ENCODE measurements around the gene CCDC74A. TPM values are rescaled to one million over a fixed set of nuclear protein-coding genes. Genes with fewer than 3 reads are reported as not detected.
"Not testable (repeated sequence)": the region's sequence is repeated elsewhere in the genome, so short reads cannot be mapped to it uniquely, and the experiment has no call there.

CCDC74A gene
- total RNA-seq, 1 donor from 2014 or later: 4.5 TPM

GRCh38 chr2:131521961-131522781 is 5.5 kb upstream of the CCDC74A start:
- FAIRE-seq (no peak), DNase-seq (ENCODE audit: low spot score in 2 of 2) (no peak)

- FAIRE-seq: not testable (repeated sequence)
These were observed 2.4 kb upstream of the CCDC74A start for GRCh38 chr2:131525256-131525655.

GRCh38 chr2:131528981-131529863 is 1.5 kb downstream of the CCDC74A start:
- not testable (repeated sequence) for DNase-seq (ENCODE audit: low spot score in 2 of 2); FAIRE-seq

More at GRCh38 chr2:131525256-131525655, 2.4 kb upstream of the CCDC74A start:
- not testable (repeated sequence) for DNase-seq (ENCODE audit: low spot score in 2 of 2)

- FAIRE-seq: not testable (repeated sequence)
These were observed 2.3 kb downstream of the CCDC74A start for GRCh38 chr2:131529864-131530445.

GRCh38 chr2:131530626-131531344 is 3.1 kb downstream of the CCDC74A start:
- not testable (repeated sequence) for FAIRE-seq

More at GRCh38 chr2:131529864-131530445, 2.3 kb downstream of the CCDC74A start:
- DNase-seq (ENCODE audit: low spot score in 2 of 2): not testable (repeated sequence)

GRCh38 chr2:131531547-131532185 is 4.0 kb downstream of the CCDC74A start:
- not testable (repeated sequence) for FAIRE-seq; DNase-seq (ENCODE audit: low spot score in 2 of 2)

More at GRCh38 chr2:131530626-131531344, 3.1 kb downstream of the CCDC74A start:
- not testable (repeated sequence) for DNase-seq (ENCODE audit: low spot score in 2 of 2)

GRCh38 chr2:131532723-131533608 is 5.3 kb downstream of the CCDC74A start:
- not testable (repeated sequence) for DNase-seq (ENCODE audit: low spot score in 2 of 2); FAIRE-seq

GRCh38 chr2:131533609-131534316 is 6.1 kb downstream of the CCDC74A start:
- not testable (repeated sequence) for DNase-seq (ENCODE audit: low spot score in 2 of 2)

GRCh38 chr2:131534317-131534672 is 6.6 kb downstream of the CCDC74A start:
- not testable (repeated sequence) for FAIRE-seq

More at GRCh38 chr2:131533609-131534316, 6.1 kb downstream of the CCDC74A start:
- not testable (repeated sequence) for FAIRE-seq

GRCh38 chr2:131534965-131535364 is 7.3 kb downstream of the CCDC74A start:
- not testable (repeated sequence) for DNase-seq (ENCODE audit: low spot score in 2 of 2); FAIRE-seq

More at GRCh38 chr2:131534317-131534672, 6.6 kb downstream of the CCDC74A start:
- DNase-seq (ENCODE audit: low spot score in 2 of 2): not testable (repeated sequence)

- DNase-seq (ENCODE audit: low spot score in 2 of 2) (no peak), FAIRE-seq (no peak)
These were observed 7.8 kb downstream of the CCDC74A start for GRCh38 chr2:131535526-131535925.

GRCh38 chr2:131535951-131536826 is 8.5 kb downstream of the CCDC74A start:
- FAIRE-seq; DNase-seq (ENCODE audit: low spot score in 2 of 2): not testable (repeated sequence)

GRCh38 chr2:131536841-131537240 is 9.2 kb downstream of the CCDC74A start:
- DNase-seq (ENCODE audit: low spot score in 2 of 2); FAIRE-seq: not testable (repeated sequence)

GRCh38 chr2:131538856-131539255 is 11.2 kb downstream of the CCDC74A start:
- FAIRE-seq; DNase-seq (ENCODE audit: low spot score in 2 of 2): not testable (repeated sequence)

- no peak for DNase-seq (ENCODE audit: low spot score in 2 of 2)
- FAIRE-seq: no peak
These were observed 15.0 kb downstream of the CCDC74A start for GRCh38 chr2:131542438-131543384.

Data from frontal cortex (tissue), 4 donors.